Osteoblast (primary cell): ENCODE results near the gene ACSF3. TPM values are rescaled to one million over a fixed set of nuclear protein-coding genes. Genes with fewer than 3 reads are reported as not detected.

Source experiments
- DNase-seq: peaks from one replicate; pipeline ENCODE4 v3.0.0; 2011; ENCODE audit warnings: low spot score, mixed read lengths; ENCODE audit not compliant: insufficient read length; ENCODE audit errors: missing footprints
- H2AFZ ChIP-seq: 2 replicates; pipeline ENCODE4 v1.6.0; 2011; ENCODE audit warnings: mild to moderate bottlenecking, low read length
- H3K27ac ChIP-seq: 2 replicates; pipeline ENCODE4 v1.5.1; 2011; ENCODE audit warnings: mild to moderate bottlenecking, low read depth, low read length, moderate library complexity
- H3K27me3 ChIP-seq: 2 replicates; pipeline ENCODE4 v1.6.0; 2012; ENCODE audit warnings: mild to moderate bottlenecking, control low read depth, inconsistent platforms, low read length, moderate library complexity; ENCODE audit not compliant: insufficient read depth
- H3K36me3 ChIP-seq: 2 replicates; pipeline ENCODE4 v1.5.1; 2011; ENCODE audit warnings: mild to moderate bottlenecking, low read length, control low read depth, moderate library complexity; ENCODE audit not compliant: insufficient read depth
- H3K4me1 ChIP-seq: 2 replicates; pipeline ENCODE4 v1.5.1; 2011; ENCODE audit warnings: mild to moderate bottlenecking, low read length, control low read depth, moderate library complexity; ENCODE audit not compliant: insufficient read depth
- H3K4me2 ChIP-seq: 2 replicates; pipeline ENCODE4 v1.6.0; 2011; ENCODE audit warnings: mild to moderate bottlenecking, low read length; ENCODE audit not compliant: insufficient read depth
- H3K4me3 ChIP-seq: fragments of 200-600 bp; sonication (generic); 3 replicates; pipeline ENCODE4 v1.5.1; 2012; ENCODE audit warnings: mild to moderate bottlenecking, low read length, inconsistent platforms; ENCODE audit not compliant: insufficient read depth
- H3K79me2 ChIP-seq: 2 replicates; pipeline ENCODE4 v1.6.0; 2012; ENCODE audit warnings: mild to moderate bottlenecking, low read length, control low read depth, inconsistent platforms; ENCODE audit not compliant: insufficient read depth
- H3K9me3 ChIP-seq: 2 replicates; pipeline ENCODE4 v1.5.1; 2011; ENCODE audit warnings: low read depth, low read length, control low read depth
- H4K20me1 ChIP-seq: 2 replicates; pipeline ENCODE4 v1.6.0; 2012; ENCODE audit warnings: mild to moderate bottlenecking, low read length, control low read depth; ENCODE audit not compliant: insufficient read depth
- total RNA-seq: library from RNA; depleted of rRNA; stranded (reverse); fragments of >200 nt; gene quantifications from 2 replicates; pipeline ENCODE4 v1.2.3, GENCODE V29; 2012
- TF ChIP-seq, protein P1 (sequence below): IDR thresholded peaks from 2 replicates; pipeline ENCODE4 v1.5.1; 2011; ENCODE audit warnings: mild to moderate bottlenecking, low read depth, low read length, moderate library complexity; ENCODE audit errors: extremely low read depth

Gene ACSF3
- total RNA-seq, 1 donor, result 29.3 TPM

DNA sequence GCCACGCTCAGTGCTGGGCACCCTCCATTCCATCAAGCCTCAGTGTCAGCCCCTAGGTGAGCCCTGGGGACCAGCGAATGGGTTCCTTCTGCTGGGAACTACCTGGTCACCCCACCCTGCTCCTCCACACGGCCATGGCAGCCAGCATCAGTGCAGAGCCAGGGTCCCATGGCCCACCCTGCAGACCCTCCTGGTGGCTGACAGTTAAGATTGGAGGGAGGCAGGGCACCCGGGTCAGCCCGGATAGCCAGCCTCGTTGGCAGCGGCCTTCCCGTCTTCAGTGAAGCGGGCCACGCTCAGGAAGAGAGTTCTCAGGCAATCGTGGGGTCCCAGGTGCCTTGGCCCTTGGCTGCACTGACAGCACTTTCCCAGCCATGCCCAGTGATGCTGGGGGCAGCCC is 37.1 kb upstream of the ACSF3 start:
- Histone ChIP-seq H3K79me2 (no peaks in the 10 kb centered on the region), H2AFZ (no peak overlapping the region), H3K4me2 (no peak overlapping the region), H3K27ac (no peak overlapping the region), H4K20me1 (no peaks in the 10 kb centered on the region), H3K4me1 (peaks cover 9% of the 10 kb centered on the region), H3K4me3 (no peak overlapping the region), H3K27me3 (peaks cover 11% of the 10 kb centered on the region), H3K36me3 (no peaks in the 10 kb centered on the region), H3K9me3 (no peaks in the 10 kb centered on the region)
- DNase-seq, result no peak
- TF ChIP-seq, protein P1, sequence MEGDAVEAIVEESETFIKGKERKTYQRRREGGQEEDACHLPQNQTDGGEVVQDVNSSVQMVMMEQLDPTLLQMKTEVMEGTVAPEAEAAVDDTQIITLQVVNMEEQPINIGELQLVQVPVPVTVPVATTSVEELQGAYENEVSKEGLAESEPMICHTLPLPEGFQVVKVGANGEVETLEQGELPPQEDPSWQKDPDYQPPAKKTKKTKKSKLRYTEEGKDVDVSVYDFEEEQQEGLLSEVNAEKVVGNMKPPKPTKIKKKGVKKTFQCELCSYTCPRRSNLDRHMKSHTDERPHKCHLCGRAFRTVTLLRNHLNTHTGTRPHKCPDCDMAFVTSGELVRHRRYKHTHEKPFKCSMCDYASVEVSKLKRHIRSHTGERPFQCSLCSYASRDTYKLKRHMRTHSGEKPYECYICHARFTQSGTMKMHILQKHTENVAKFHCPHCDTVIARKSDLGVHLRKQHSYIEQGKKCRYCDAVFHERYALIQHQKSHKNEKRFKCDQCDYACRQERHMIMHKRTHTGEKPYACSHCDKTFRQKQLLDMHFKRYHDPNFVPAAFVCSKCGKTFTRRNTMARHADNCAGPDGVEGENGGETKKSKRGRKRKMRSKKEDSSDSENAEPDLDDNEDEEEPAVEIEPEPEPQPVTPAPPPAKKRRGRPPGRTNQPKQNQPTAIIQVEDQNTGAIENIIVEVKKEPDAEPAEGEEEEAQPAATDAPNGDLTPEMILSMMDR, result no peak

DNA sequence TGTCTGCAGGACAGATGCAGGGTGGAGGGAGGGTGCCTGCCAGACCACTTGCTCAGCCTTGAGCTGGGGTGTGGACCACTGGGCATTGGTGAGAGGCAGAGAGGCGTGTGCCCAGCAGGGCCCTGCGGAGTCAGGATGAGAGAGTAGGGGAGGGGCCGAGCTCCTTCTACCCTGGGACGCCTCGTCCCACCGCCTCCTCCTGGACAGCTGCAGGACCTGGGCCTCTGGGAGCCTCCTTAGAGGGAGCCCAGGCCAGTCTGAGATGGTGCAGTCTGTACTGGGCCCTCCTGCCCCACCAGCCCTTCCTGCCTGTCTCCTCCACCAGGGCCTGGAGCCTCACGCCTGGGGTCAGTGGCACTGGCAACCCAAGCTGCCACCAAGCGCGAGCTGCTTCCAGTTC is 35.9 kb upstream of the ACSF3 start:
- TF ChIP-seq, protein P1, result no peak
- no peak overlapping the region for H2AFZ ChIP-seq
- H3K36me3 ChIP-seq, result no peaks in the 10 kb centered on the region
- H3K79me2 ChIP-seq, result no peaks in the 10 kb centered on the region
- no peak for DNase-seq
- no peak overlapping the region for H3K27ac ChIP-seq
- H4K20me1 ChIP-seq, result no peaks in the 10 kb centered on the region
- H3K27me3 ChIP-seq, result peaks cover 5% of the 10 kb centered on the region
- no peak overlapping the region for H3K4me2 ChIP-seq
- H3K4me3 ChIP-seq, result no peak overlapping the region
- no peaks in the 10 kb centered on the region for H3K4me1 ChIP-seq
- H3K9me3 ChIP-seq, result no peaks in the 10 kb centered on the region

GRCh38 chr16:89058812-89059211 is 34.8 kb upstream of the ACSF3 start:
- TF ChIP-seq, protein P1, result no peak
- Histone ChIP-seq H3K4me1 (no peaks in the 10 kb centered on the region), H3K79me2 (no peaks in the 10 kb centered on the region), H3K36me3 (no peaks in the 10 kb centered on the region), H3K4me2 (no peak overlapping the region), H3K27me3 (no peaks in the 10 kb centered on the region), H4K20me1 (no peaks in the 10 kb centered on the region), H3K9me3 (no peaks in the 10 kb centered on the region), H2AFZ (no peak overlapping the region), H3K27ac (no peak overlapping the region), H3K4me3 (no peak overlapping the region)
- DNase-seq, result no peak

GRCh38 chr16:89060207-89060794 is 33.4 kb upstream of the ACSF3 start:
- TF ChIP-seq, protein P1, result no peak
- Histone ChIP-seq H3K79me2 (no peaks in the 10 kb centered on the region), H2AFZ (no peak overlapping the region), H3K27ac (no peak overlapping the region), H3K4me1 (no peaks in the 10 kb centered on the region), H3K4me3 (no peak overlapping the region), H3K9me3 (no peaks in the 10 kb centered on the region), H3K36me3 (no peaks in the 10 kb centered on the region), H3K27me3 (no peaks in the 10 kb centered on the region), H4K20me1 (no peaks in the 10 kb centered on the region), H3K4me2 (no peak overlapping the region)
- DNase-seq, result no peak
